GM21528 (cell line): ENCODE results near the gene NBPF11.
"Not testable (repeated sequence)": the region's sequence is repeated elsewhere in the genome, so short reads cannot be mapped to it uniquely, and the experiment has no call there.

ENCODE experiments used
- ATAC-seq: cut with Tn5 transposase; IDR thresholded peaks from one replicate; pipeline ENCODE4 v1.9.1; 2021; ENCODE audit warnings: mild to moderate bottlenecking, moderate library complexity; ENCODE audit not compliant: unreplicated experiment, low FRiP score

Gene NBPF11, protein sequence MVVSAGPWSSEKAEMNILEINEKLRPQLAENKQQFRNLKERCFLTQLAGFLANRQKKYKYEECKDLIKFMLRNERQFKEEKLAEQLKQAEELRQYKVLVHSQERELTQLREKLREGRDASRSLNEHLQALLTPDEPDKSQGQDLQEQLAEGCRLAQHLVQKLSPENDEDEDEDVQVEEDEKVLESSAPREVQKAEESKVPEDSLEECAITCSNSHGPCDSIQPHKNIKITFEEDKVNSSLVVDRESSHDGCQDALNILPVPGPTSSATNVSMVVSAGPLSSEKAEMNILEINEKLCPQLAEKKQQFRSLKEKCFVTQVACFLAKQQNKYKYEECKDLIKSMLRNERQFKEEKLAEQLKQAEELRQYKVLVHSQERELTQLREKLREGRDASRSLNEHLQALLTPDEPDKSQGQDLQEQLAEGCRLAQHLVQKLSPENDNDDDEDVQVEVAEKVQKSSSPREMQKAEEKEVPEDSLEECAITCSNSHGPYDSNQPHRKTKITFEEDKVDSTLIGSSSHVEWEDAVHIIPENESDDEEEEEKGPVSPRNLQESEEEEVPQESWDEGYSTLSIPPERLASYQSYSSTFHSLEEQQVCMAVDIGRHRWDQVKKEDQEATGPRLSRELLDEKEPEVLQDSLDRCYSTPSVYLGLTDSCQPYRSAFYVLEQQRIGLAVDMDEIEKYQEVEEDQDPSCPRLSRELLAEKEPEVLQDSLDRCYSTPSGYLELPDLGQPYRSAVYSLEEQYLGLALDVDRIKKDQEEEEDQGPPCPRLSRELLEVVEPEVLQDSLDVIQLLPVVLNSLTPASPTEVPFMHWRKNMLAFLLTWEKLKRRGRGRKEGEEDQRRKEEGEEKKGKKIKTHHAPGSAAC

GRCh38 chr1:148151911-148152656, at the start of gene NBPF11:
NBPF11 (minus strand) TSS chr1:148152281; CDS start chr1:148127003, 25,278 bp downstream.
- ATAC-seq = peak; percentile 74

- ATAC-seq = not testable (repeated sequence)
Observed at GRCh38 chr1:148197396-148197795, 45.3 kb upstream of the NBPF11 start.

DNA sequence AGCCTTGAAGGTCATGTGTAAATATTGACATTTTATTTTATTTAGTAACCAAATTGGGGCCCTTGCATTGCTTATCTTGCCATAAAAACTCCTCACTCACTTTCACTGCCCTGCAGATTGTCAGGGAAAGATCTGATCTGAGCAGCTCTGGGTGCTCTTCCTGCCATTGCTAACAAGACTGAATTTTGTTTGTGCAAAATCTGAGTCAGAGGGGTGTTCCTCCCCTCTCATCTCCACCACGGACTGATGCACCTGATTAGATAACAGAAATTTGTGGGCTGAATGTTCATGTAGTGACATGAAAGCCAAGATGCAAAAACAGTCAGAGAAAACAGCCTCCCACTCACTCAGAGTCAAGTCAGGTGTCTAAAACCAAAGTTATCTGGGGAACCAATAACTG, 44.9 kb upstream of the NBPF11 start:
- ATAC-seq = not testable (repeated sequence)

GRCh38 chr1:148195115-148195514, 43.0 kb upstream of the NBPF11 start:
- not testable (repeated sequence) for ATAC-seq

GRCh38 chr1:148188768-148189167, 36.7 kb upstream of the NBPF11 start:
- not testable (repeated sequence) for ATAC-seq

GRCh38 chr1:148178682-148179081, 26.6 kb upstream of the NBPF11 start:
- not testable (repeated sequence) for ATAC-seq

DNA sequence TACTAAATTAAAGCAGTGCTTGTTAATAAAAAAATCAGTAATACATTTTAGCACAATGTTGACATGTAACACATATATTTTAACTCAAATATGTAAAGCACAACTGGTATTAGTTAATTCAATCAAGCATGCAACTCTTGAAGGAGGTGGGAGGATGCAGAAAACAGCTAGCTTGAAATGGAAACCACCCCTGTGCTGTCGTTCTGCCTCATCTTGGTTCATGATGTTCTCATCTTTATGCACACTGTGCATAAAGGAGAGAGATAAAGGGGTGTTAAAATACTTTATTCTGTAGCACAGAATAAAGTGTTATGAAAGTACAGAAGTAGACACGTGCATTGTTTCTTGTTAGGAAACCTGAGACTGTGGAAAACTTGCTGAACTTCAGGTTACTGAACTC, 23.3 kb upstream of the NBPF11 start:
- ATAC-seq = not testable (repeated sequence)

- ATAC-seq = not testable (repeated sequence)
Observed at GRCh38 chr1:148171995-148172394, 19.9 kb upstream of the NBPF11 start.

DNA sequence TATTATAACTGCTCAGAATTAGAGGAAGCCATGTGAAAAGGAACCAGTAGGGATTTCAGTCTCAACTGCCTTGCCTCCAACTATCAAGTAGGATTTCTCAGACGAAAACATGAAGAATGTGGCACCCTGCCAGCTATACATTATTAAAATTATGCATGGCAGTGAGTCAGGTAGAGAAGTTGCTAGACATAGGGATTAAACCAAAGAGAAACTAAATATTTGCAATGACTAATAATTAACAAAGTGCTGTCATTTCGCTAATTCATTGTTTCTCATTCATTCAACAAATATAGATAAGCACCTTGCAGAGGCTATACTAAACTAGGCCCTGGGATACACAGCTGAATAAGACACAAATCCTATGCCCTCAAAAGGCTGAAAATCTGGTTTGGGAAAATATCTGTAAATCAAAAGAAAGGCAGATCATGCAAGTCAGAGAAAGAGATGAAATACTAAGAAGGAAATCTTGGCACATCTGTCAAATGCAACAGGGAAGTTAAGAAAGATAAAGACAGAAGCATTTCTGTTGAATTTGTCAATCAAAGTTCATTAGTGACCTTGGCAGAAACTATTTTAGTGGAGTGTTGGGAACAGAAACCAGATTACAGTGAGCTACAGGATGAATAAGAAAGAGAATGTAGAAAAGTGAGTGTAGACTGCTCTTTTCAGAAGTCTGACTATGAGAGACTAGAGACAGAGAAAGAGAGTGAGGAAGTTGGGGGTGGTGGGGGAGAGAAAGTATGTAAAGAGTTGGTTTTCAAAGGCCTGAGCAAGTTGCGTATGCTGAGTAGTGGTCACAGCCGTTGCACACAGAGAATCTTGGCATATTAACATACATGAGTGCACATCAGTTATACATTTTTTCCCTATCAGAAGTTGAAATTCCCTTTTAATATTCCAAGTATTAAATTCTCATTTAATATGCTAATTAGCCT, 14.7 kb upstream of the NBPF11 start:
- no peak for ATAC-seq

DNA sequence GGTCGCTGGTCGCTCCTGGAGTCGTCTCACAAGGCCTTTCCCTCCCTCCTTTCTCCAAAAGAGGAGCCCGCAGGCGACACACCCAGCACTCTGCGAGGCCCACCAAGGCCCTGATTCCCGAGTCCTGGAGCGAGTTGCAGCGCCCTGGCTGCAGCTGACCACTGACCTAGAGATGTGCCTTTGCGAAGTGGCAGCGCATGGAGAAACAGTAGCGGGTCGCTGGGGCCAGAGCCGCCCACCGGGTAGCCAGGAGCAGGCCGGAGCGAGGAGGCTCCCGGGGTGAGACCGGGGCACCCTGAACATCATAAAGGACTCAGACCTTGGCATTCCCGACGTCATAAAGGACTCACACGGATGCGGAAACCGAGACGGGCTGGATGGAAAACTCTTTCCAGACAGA, 10.3 kb upstream of the NBPF11 start:
- ATAC-seq = no peak

- no peak for ATAC-seq
Observed at GRCh38 chr1:148161053-148161901, 9.2 kb upstream of the NBPF11 start.

DNA sequence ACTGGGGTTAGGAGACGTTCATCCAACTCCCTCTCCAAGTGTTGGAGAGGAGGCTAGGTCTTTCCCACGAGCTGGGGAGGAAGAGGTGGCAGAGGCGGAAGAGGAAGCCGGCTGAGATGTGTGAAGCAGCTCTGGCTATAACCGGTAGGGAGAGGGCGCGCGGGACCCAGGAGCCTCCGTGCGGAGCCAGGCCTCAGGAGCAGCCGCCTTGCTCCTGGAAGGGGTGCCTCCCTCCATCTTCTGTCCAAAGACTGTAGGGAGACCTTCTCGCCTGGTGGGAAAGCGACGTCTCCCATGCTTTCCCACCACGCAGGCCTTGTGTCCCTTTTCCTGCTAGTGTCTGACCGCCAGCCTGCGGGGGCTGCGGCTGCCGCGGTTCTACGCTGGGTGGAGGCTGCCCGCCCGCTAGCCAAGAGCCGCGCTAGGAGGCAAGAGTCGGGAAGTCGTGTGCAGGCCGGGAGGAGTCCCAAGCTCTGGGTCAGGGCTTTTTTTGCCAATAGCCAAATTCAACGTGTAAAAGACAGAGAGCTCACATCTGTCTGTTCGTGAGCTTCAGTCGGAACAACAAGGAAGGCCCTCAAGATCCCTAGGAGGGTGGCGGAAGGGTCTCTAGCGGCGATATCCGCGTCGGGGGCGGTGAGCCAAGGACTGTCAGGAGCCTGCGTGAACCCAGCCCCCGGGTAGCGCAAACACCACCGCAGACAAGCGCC, 8.4 kb upstream of the NBPF11 start:
- ATAC-seq = no peak

- no peak for ATAC-seq
Observed at GRCh38 chr1:148160048-148160342, 7.9 kb upstream of the NBPF11 start.

DNA sequence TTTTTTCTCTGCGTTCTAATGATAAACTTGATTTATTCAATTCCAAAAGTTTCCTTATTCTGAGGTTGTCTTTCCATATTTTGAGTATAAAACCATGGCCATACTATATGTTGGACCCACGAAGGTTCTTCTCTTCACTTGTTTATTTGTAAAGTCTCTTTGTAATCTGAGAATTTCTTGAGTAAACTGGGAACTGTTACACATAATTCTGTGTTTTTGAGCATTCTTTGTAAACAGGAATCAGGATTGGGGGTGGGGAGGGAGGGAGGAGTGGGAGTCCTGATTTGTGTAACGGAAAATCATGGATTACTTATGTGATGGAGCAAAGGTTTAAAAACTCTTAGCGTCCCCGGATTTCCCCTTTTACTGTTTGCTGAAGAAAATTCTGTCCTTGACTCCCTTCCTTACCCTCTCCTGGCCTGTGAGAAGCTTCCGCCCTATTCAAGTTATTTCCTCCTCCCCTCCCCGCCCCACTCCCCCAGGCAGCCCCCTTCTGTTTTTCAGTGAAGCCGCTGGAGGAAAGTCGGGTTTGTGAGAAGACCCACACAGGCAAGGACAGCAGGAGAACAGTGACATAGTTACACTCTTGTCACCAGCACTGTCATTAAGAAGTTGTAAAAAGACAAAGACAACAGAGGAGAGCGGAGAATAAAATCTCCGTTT, 6.4 kb upstream of the NBPF11 start:
- ATAC-seq = no peak

DNA sequence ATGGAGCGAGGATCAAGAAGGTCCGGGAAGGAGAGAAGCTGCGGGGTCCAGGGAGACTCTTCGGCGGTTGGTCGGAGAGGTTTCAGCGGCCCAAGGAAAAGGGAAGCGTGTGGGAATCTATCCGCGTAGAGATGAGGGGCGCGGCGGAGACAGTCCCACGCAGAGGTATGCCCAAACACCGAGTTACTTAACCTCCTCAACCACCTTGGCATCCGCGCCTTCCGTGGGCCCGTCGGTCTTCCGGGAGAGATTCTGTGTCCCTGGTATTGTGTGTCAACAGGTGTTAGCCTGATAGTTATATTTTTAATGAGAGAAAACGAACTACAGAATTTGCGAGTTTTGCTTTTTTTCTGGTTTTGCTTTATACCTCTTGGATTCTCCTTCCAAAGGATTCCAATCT, 5.7 kb upstream of the NBPF11 start:
- ATAC-seq = not testable (repeated sequence)

DNA sequence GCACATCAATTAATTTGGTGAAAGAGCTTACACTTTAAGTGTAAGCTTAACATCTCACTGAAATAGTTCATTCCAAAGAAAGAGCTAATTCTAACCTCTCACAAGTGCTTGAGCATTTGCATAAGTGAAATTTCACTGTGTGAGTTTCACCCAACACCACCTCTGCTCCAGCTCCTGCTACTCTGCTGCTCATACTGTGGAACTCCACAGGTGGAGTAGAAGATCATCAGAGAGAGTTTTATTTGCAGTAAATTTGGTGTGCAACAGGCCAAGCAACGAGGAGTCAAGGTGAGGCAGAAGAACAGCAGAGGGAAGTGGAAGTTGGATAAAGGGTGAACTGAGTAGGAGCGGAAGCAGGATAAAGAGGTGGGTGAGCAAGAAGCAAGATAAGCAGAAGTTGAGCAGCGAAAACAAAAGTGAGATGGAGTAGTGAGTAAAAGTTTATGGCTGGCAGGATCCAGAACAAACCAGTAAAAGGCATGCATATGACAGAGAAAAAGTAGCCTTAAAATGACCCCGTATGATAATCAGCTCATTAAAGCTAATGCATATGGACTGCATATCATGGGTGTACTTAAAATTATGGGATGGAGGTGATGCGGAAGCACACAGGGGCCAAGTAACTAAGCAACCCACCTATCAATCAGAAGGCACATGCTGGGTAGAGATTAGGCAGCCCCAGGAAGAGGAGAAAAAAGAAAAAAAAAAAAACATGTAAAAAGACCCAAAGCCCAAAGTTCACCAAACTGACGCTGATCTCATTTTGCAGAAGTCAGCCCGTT, 3.6 kb upstream of the NBPF11 start:
- ATAC-seq = peak; percentile 39

- ATAC-seq = not testable (repeated sequence)
Observed at GRCh38 chr1:148152795-148153194, 714 bp upstream of the NBPF11 start.
